ENCODE data around the gene OS9. TPM values are rescaled to one million over a fixed set of nuclear protein-coding genes. Genes with fewer than 3 reads are reported as not detected.
"Not testable (repeated sequence)": the region's sequence is repeated elsewhere in the genome, so short reads cannot be mapped to it uniquely, and the experiment has no call there.

The OS9 gene
- total RNA-seq, 2 experiments from 2014 or later, result 135 to 140 TPM

- no peak for DNase-seq
- POLR2A ChIA-PET, result interaction anchor here (0.6 kb wide), 1 partner anchor 133 kb away, joined by 3 read pairs; no protein-coding TSS in a partner anchor
- Mint-ChIP-seq H3K27ac (no peak overlapping the region), H3K9me3 (no peaks in the 10 kb centered on the region), H3K36me3 (no peaks in the 10 kb centered on the region), H3K27me3 (peaks cover 10% of the 10 kb centered on the region), H3K4me1 (peaks cover 1% of the 10 kb centered on the region), H3K4me3 (no peak overlapping the region)
- no peak for ATAC-seq (ENCODE audit: low read depth)
Measured at GRCh38 chr12:57672801-57673200, 21.1 kb upstream of the OS9 start.

DNA sequence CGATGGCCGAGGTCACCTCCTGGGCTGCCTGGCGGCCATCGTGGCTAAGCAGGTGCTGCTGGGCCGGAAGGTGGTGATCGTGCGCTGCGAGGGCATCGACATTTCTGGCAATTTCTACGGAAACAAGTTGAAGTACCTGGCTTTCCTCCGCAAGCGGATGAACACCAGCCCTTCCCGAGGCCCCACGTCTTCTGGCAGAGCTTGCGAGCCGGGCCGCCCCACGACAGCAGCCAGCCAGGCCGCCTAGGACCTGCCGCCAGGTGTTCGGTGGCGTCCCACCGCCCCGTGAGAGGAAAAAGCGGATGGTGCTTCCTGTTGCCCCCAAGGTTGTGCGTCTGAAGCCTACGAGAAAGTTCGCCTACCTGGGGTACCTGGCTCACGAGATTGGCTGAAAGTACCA, 19.2 kb upstream of the OS9 start:
- Mint-ChIP-seq H3K36me3 (no peaks in the 10 kb centered on the region), H3K27ac (no peak overlapping the region), H3K9me3 (no peaks in the 10 kb centered on the region), H3K4me1 (peaks cover 1% of the 10 kb centered on the region), H3K27me3 (peaks cover 10% of the 10 kb centered on the region), H3K4me3 (no peak overlapping the region)
- DNase-seq, result no peak
- ATAC-seq (ENCODE audit: low read depth), result no peak
- POLR2A ChIA-PET, result no interaction called here

DNA sequence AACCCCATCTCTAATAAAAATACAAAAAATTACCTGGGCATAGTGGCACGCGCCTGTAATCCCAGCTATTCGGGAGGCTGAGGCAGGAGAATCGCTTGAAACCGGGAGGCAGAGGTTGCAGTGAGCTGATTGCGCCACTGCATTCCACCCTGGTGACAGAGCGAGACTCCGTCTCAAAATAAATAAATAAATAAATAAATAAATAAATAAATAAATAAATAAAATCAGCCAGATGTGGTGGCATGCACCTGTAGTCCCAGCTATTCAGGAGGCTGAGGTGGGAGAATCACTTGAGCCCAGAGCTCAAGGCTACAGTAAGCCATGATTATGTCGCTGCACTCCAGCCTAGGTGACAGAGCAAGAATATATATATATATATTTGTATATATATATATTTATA, 16.0 kb upstream of the OS9 start:
- DNase-seq; H3K4me3 Mint-ChIP-seq; H3K9me3 Mint-ChIP-seq; H3K27me3 Mint-ChIP-seq; H3K27ac Mint-ChIP-seq; POLR2A ChIA-PET; ATAC-seq (ENCODE audit: low read depth); H3K36me3 Mint-ChIP-seq; H3K4me1 Mint-ChIP-seq: not testable (repeated sequence)

GRCh38 chr12:57679697-57680096, 14.2 kb upstream of the OS9 start:
- ATAC-seq (ENCODE audit: low read depth) (no peak), DNase-seq (no peak)
- H3K4me1 Mint-ChIP-seq, result no peaks in the 10 kb centered on the region
- H3K27ac Mint-ChIP-seq, result no peak overlapping the region
- H3K36me3 Mint-ChIP-seq, result peaks cover 1% of the 10 kb centered on the region
- H3K27me3 Mint-ChIP-seq, result peaks cover 16% of the 10 kb centered on the region
- POLR2A ChIA-PET, result no interaction called here
- H3K9me3 Mint-ChIP-seq, result peaks cover 1% of the 10 kb centered on the region
- no peak overlapping the region for H3K4me3 Mint-ChIP-seq

DNA sequence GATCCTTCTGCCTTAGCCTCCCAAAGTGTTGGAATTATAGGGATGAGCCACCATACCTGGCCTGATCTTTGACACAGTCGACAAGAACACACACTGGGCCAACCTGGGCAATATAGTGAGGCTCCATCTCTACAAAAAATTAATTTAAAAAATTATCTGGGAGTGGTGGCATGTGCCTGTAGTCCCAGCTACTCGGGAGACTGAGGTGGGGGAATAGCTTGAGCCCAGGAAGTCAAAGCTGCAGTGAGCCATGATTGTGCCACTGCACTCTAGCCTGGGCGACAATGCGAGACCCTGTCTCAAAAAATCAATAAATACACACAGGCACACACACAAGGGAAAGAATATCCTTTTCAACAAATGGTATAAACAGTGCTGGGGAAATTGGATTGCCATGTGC, 6.1 kb upstream of the OS9 start:
- DNase-seq (no peak), ATAC-seq (ENCODE audit: low read depth) (no peak)
- Mint-ChIP-seq H3K4me1 (no peaks in the 10 kb centered on the region), H3K27ac (no peak overlapping the region), H3K9me3 (no peaks in the 10 kb centered on the region), H3K27me3 (peaks cover 57% of the 10 kb centered on the region), H3K36me3 (no peaks in the 10 kb centered on the region), H3K4me3 (no peak overlapping the region)
- POLR2A ChIA-PET, result no interaction called here

GRCh38 chr12:57688931-57689330, 5.0 kb upstream of the OS9 start:
- POLR2A ChIA-PET, result no interaction called here
- Mint-ChIP-seq H3K4me1 (no peaks in the 10 kb centered on the region), H3K27me3 (peaks cover 54% of the 10 kb centered on the region)

DNA sequence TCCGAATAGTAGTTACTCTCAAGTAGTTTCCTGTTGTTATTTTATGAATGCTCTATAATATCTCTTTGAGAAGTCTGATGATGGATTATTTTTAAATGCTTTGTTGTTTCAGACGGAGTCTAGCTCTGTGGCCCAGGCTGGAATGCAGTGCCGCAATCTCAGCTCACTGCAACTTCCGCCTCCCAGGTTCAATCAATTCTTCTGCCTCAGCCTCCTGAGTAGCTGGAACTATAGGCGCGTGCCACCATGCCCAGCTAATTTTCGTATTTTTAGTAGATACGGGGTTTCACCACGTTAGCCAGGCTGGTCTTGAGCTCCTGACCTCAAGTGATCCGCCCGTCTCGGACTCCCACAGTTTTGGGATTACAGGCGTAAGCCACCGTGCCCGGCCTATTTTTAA, 1.4 kb upstream of the OS9 start:
- H3K27me3 Mint-ChIP-seq, result peaks cover 25% of the 10 kb centered on the region
- H3K4me1 Mint-ChIP-seq, result peaks cover 4% of the 10 kb centered on the region
- DNase-seq (no peak), ATAC-seq (ENCODE audit: low read depth) (no peak)
- no peaks in the 10 kb centered on the region for H3K9me3 Mint-ChIP-seq
- H3K36me3 Mint-ChIP-seq, result peaks cover 15% of the 10 kb centered on the region
- H3K4me3 Mint-ChIP-seq, result no peak overlapping the region
- H3K27ac Mint-ChIP-seq, result no peak overlapping the region
- POLR2A ChIA-PET, result interaction anchor here (2.5 kb wide), 1 partner anchor 26 kb away, joined by 6 read pairs; no protein-coding TSS in a partner anchor

More at GRCh38 chr12:57688931-57689330, 5.0 kb upstream of the OS9 start:
- ATAC-seq (ENCODE audit: low read depth) (no peak), DNase-seq (no peak)
- no peaks in the 10 kb centered on the region for H3K36me3 Mint-ChIP-seq
- no peaks in the 10 kb centered on the region for H3K9me3 Mint-ChIP-seq
- no peak overlapping the region for H3K27ac Mint-ChIP-seq
- no peak overlapping the region for H3K4me3 Mint-ChIP-seq

DNA sequence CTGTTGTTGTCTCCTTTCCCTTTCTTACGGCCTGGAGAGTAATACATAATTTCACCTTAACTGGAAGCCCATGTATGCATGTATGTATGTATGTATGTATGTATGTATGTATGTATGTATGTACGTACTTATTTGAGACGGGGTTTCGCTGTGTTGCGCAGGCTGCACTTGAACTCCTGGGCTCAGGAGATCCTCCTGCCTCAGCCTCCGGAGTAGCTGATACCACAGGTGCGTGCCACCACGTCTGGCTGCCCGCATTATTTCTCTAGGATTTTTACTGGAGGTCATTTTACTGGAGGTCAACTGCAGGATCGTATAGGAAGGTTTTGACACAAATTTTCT, 644 bp upstream of the OS9 start:
- Mint-ChIP-seq H3K27me3 (peaks cover 21% of the 10 kb centered on the region), H3K4me3 (no peak overlapping the region), H3K4me1 (peaks cover 4% of the 10 kb centered on the region), H3K27ac (no peak overlapping the region), H3K9me3 (no peaks in the 10 kb centered on the region), H3K36me3 (peaks cover 22% of the 10 kb centered on the region)
- ATAC-seq (ENCODE audit: low read depth) (no peak), DNase-seq (no peak)
- POLR2A ChIA-PET, result interaction anchor here (2.5 kb wide), 1 partner anchor 26 kb away, joined by 6 read pairs; no protein-coding TSS in a partner anchor

- peaks cover 4% of the 10 kb centered on the region for H3K4me1 Mint-ChIP-seq
- H3K9me3 Mint-ChIP-seq, result no peaks in the 10 kb centered on the region
- peaks cover 34% of the 10 kb centered on the region for H3K36me3 Mint-ChIP-seq
- H3K4me3 Mint-ChIP-seq, result no peak overlapping the region
- peaks cover 11% of the 10 kb centered on the region for H3K27me3 Mint-ChIP-seq
- ATAC-seq (ENCODE audit: low read depth), result no peak
- no peak for DNase-seq
- no peak overlapping the region for H3K27ac Mint-ChIP-seq
- POLR2A ChIA-PET, result interaction anchor here (1.1 to 2.5 kb wide), 4 partner anchors 24 to 102 kb away, joined by 3 to 6 read pairs (median 4); partner anchors contain the start of gene TSPAN31
Measured at GRCh38 chr12:57694459-57695019, 607 bp downstream of the OS9 start.

DNA sequence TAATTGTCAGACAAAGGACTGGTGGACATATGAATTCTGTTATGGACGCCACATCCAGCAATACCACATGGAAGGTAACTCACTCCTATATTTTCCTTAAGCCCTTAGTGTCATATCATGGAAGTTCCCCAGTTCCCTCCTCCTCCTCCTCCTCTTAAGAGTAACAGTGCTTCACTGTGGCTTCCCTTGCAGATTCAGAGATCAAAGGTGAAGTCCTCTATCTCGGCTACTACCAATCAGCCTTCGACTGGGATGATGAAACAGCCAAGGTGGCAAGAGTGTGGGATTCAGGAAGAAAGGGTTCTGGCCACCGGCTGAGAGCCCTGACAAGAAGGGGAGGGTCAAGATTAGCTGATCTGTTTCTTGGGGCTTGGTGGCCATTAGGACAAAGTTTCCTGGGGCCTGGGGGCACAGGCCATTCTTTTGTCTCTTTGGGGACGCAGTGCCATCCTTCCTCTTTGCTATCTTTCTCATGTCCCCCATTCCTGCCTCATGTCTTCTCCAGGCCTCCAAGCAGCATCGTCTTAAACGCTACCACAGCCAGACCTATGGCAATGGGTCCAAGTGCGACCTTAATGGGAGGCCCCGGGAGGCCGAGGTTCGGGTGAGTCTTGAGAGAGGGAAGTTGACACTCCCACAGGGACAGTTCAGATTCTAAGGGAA, 2.0 kb downstream of the OS9 start:
- Mint-ChIP-seq H3K36me3 (peaks cover 38% of the 10 kb centered on the region), H3K27ac (no peak overlapping the region), H3K9me3 (no peaks in the 10 kb centered on the region), H3K4me3 (peak overlapping the region; percentile 15), H3K27me3 (peaks cover 2% of the 10 kb centered on the region), H3K4me1 (peaks cover 5% of the 10 kb centered on the region)
- POLR2A ChIA-PET, result no interaction called here
- no peak for ATAC-seq (ENCODE audit: low read depth)
- DNase-seq, result no peak

GRCh38 chr12:57697076-57697475, 3.1 kb downstream of the OS9 start:
- no peak overlapping the region for H3K4me3 Mint-ChIP-seq
- peaks cover under 1% of the 10 kb centered on the region for H3K9me3 Mint-ChIP-seq
- ATAC-seq (ENCODE audit: low read depth) (no peak), DNase-seq (no peak)
- no peak overlapping the region for H3K27ac Mint-ChIP-seq
- H3K4me1 Mint-ChIP-seq, result peaks cover 6% of the 10 kb centered on the region
- POLR2A ChIA-PET, result no interaction called here
- H3K27me3 Mint-ChIP-seq, result no peaks in the 10 kb centered on the region
- peaks cover 43% of the 10 kb centered on the region for H3K36me3 Mint-ChIP-seq

DNA sequence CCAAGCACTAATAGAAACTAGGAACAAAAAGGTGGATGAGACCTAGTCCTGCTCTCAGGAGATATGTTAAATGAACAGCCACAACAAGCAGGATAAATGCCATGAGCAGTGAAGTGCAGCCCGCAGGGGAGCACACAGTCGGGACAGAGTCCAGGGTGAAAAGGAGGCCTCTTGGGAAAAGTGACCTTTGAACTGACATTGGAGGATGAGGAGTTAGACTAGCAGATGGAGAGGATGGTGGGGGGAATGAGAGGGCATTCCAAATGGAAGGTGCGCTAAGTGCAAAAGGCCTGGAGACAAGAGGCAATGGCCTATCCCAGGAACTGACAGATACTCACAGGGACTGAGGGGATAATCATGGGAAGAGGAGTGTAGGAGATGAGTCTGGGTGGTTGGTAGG, 4.5 kb downstream of the OS9 start:
- POLR2A ChIA-PET, result no interaction called here
- Mint-ChIP-seq H3K36me3 (peaks cover 55% of the 10 kb centered on the region), H3K4me3 (no peak overlapping the region), H3K9me3 (peaks cover 4% of the 10 kb centered on the region), H3K4me1 (peaks cover 7% of the 10 kb centered on the region), H3K27me3 (no peaks in the 10 kb centered on the region), H3K27ac (no peak overlapping the region)
- DNase-seq (no peak), ATAC-seq (ENCODE audit: low read depth) (no peak)

DNA sequence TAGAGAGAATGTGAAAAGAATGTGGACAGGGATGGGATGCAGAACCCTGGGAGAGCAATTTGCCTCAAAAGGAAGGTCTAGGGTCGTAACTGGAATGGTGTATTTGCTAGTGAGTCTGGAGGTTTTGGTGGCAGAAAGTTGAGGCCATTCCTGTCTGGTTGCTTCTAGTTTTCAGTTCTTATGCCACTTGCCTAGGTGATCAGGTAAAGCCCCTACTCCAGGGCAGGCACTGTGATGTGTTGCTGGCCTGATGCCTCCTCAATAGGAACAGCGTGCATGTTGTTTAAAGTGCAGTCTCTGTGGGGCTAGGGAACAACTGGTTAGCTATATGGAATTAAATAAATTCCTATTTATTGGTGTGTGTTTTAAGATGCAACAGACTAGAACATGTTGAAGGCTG, 6.4 kb downstream of the OS9 start:
- Mint-ChIP-seq H3K27ac (no peak overlapping the region), H3K4me1 (peaks cover 6% of the 10 kb centered on the region), H3K9me3 (peaks cover 7% of the 10 kb centered on the region), H3K4me3 (no peak overlapping the region), H3K27me3 (no peaks in the 10 kb centered on the region), H3K36me3 (peaks cover 72% of the 10 kb centered on the region)
- DNase-seq (no peak), ATAC-seq (ENCODE audit: low read depth) (no peak)
- POLR2A ChIA-PET, result no interaction called here

- Mint-ChIP-seq H3K4me1 (peaks cover 3% of the 10 kb centered on the region), H3K9me3 (peaks cover 6% of the 10 kb centered on the region), H3K27ac (no peak overlapping the region), H3K27me3 (no peaks in the 10 kb centered on the region), H3K4me3 (no peak overlapping the region), H3K36me3 (peaks cover 60% of the 10 kb centered on the region)
- ATAC-seq (ENCODE audit: low read depth) (no peak), DNase-seq (no peak)
- POLR2A ChIA-PET, result interaction anchor here (0.7 kb wide), 1 partner anchor 33 kb away, joined by 3 read pairs; no protein-coding TSS in a partner anchor
Measured at GRCh38 chr12:57707250-57707649, 13.3 kb downstream of the OS9 start.
